ENCODE data around the gene IL36B.

Gene IL36B

DNA sequence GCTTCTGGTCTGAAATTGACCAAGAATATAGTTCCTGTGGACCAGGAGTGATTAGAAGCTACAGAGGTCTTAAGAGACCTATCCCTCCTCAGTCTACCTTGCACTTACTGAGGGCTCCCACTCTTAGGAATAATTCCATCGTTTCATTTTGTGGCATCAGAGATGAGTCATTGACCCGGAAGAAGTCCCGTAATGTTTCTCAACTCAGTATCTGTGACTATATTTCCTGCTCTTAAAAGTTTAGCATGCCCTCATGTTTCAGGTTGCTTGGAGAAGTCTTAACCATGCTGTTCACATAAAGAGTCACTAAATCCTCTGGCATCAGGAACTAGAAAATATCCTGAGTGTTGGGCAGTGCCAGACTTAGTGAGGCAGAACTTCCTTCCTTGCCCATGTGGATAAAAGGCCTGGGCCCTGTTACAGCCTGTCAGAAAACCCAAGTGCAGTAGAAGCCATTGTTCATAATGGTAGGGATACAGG, 47.6 kb downstream of the IL36B start, which contains the start of gene IL36A:
IL36A (plus strand) TSS at position 430 of the 480 bp plus-strand sequence. CDS start 413 bp downstream, outside the sequence.
- no peak for DNase-seq

DNA sequence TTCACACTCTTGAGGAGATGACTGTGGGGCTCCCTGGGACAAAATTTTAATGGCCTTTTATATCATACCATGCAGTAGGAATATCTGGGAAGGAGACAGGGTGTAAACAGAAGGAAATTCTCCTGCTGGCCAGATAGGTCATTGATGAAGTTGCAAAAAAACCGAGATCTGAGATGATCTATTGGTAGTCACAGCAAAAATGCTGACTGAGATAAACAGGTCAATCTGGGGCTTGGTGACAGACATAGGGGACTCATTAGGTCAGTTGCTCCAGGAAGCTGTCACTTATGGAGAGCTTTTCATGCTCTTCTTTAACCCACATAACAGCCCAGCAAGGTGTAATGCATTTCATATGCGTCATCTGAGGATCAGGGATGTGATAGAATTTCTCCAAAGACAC, 50.0 kb downstream of the IL36B start:
- DNase-seq = no peak

DNA sequence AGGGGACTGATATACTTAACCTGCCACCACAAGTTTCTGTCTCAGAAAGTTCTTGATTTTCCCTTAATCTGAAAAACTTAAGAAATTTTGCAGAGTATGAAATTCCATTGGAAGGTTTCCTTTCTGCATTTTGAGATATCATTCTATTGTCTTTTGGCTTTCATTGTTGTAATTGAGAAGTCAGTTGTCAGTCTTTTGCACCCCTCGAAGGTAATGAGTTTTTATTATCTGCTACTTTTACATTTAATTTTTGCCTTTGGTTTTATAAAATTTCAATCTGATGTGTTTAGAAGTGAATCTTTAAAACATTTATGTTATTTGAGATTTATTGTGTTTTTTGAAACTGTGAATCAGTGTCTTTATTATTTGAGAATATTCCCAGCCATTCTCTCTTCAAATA, 52.2 kb downstream of the IL36B start:
- DNase-seq = no peak

- no peak for DNase-seq
Observed at GRCh38 chr2:112997151-112997550, 55.5 kb downstream of the IL36B start.

GRCh38 chr2:112996635-112997034, 56.0 kb downstream of the IL36B start:
- DNase-seq = no peak

GRCh38 chr2:112995346-112995920, 57.2 kb downstream of the IL36B start:
- DNase-seq = no peak

- DNase-seq = no peak
Observed at GRCh38 chr2:112994648-112995047, 58.0 kb downstream of the IL36B start.

- DNase-seq = no peak
Observed at GRCh38 chr2:112993831-112994230, 58.8 kb downstream of the IL36B start.

GRCh38 chr2:112989611-112990010, 63.1 kb downstream of the IL36B start:
- DNase-seq = no peak

GRCh38 chr2:112985090-112985489, 67.6 kb downstream of the IL36B start:
- no peak for DNase-seq

DNA sequence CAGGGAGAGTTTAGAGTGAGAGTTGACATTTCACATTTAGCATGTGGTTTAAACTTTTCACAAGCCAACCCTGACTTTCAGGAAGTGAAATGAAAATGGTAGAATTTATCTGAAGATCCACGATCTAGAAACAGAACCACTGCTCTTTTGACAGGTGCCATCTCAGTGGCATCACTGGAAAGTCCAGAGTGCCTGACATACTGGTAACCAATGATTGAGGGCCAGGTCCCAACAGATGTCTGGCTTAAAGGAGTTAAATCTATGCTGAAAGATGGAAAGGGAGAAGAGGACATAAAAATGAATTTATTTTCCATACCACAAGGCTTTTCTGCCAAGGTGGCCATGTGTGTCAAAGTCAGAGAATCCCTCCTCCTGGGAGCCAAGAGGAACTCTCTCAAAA, 72.1 kb downstream of the IL36B start:
- DNase-seq = no peak

- no peak for DNase-seq
Observed at GRCh38 chr2:112979731-112980130, 72.9 kb downstream of the IL36B start.

DNA sequence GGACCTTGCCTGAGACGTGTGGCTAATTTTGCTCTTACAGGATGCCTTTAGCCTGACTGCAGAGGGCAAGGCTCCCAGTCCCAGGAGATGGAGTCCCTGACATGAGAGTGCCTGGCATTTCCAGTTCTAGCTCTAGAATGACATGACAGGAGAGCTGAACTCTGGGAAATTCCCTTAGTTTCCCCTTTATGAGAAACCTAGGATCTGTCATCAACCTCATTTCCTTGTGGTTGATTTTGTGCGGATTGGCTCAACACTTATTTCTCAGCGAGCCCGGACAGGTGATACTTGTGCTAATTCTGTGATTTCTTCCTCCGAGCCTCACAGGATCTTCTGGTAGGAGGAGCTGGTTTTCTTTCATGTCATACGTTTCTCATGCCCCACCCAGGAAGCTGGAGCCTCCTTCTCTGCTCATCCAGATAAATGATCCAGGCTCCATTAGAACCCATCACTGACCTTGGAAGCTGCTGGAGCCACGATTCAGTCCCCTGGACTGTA, 75.1 kb downstream of the IL36B start, which contains the start of gene IL36G:
IL36G (plus strand) TSS at position 448 of the 498 bp plus-strand sequence. CDS start 633 bp downstream, outside the sequence.
- no peak for DNase-seq
